Measurements from ENCODE around the gene FAM120C. TPM values are rescaled to one million over a fixed set of nuclear protein-coding genes. Genes with fewer than 3 reads are reported as not detected.
A peak's percentile ranks its signal among the peaks of the same experiment; 100 is the strongest.

FAM120C gene
- total RNA-seq, 8 experiments from 2014 or later, result 2.5 to 10.4 (median 4.5) TPM

DNA sequence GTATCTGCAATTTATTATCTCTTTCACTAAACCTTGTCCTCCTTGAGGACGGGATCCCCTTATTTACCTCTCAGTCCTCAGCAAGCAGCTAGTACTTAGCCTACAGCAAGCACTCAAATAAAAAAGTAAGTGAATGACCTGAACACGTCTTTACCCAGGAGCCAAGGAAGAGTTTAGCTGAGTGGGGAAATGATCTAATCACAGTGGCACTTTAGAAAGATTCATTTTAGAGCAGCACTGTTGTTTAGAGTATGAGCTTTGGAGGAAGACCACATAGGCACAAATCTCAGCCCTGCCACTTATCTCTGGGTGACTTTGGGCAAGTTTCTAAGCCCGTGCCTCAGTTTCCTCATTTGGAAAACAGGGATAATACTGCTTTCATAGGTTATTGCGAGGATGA is 2.7 kb downstream of the FAM120C start:
- 0 to 100% (median 43%) methylated on average over 1 to 3 of the region's 4 CpGs; no CpG with 5 or more reads in 5 of the 10 experiments for WGBS, 10 experiments
- no peak for ATAC-seq (replicated peaks in 6 of 8)
- peak overlapping the region in 2 of 5 donors; percentile 51 to 59 for H3K4me3 ChIP-seq
- H3K4me1 ChIP-seq (replicated peaks in 1 of 2), result peaks cover 0 to 23% of the 10 kb centered on the region in 2 donors
- in situ Hi-C loops (cut with MboI; ENCODE audit: low pct_unique_long_range_greater_than_20kb in 2 of 9, low sequenced_read_pairs in 9 of 9, unreplicated experiment in 9 of 9), result loop anchor here in 1 of 9 experiments (25.0 kb wide), 1 partner anchor 107 kb away; no protein-coding TSS in a partner anchor
- no peak overlapping the region for H3K27ac ChIP-seq

DNA sequence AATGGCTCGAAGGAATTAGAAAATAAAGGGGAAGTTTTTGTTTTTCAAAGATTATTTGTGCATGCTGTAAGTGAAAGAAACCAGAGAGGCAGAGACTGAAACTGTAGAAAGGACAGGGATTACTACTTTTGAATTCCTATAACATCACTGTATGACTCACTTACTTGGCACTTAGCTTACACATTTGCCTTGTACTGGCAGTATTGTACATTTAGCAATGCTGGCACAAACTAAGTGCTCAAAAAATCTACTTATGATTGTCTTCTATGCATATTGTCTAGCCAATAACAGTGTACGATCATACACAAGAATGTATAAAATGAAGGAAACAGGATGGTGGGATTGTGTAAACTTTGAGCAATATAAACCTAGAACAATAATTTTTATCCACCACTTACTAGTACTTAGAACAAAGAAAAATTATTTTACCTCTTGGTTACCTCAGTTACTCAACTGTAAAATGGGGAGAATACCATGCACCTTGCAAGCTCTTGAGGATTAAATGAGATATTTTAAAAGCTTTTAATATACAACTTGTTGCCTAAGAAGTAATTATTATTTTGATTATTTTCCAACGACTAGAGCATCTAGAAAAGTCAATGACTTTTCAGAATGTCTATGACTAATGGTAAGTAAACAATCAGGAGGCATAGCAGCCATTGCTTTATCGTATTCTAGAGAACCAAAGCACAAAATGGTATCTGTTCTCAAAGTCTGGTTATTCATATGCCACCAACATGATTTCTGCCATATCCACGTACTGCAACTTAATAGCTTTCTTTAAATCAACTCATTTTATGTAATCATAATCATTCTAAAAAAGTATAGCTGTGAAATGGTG is 4.7 kb downstream of the FAM120C start:
- Histone ChIP-seq H3K27ac (no peak overlapping the region), H3K4me3 (no peak overlapping the region), H3K4me1 (replicated peaks in 1 of 2) (peaks cover 0 to 23% of the 10 kb centered on the region in 2 donors)
- ATAC-seq (replicated peaks in 6 of 8), result peak in 2 of 8 experiments; percentile 9 to 12
- in situ Hi-C loops (cut with MboI; ENCODE audit: low pct_unique_long_range_greater_than_20kb in 2 of 9, low sequenced_read_pairs in 9 of 9, unreplicated experiment in 9 of 9), result loop anchor here in 1 of 9 experiments (25.0 kb wide), 1 partner anchor 109 kb away; no protein-coding TSS in a partner anchor
- WGBS, 10 experiments, result 26 to 100% (median 59%) methylated on average over 1 to 5 of the region's 5 CpGs; no CpG with 5 or more reads in 3 of the 10 experiments

DNA sequence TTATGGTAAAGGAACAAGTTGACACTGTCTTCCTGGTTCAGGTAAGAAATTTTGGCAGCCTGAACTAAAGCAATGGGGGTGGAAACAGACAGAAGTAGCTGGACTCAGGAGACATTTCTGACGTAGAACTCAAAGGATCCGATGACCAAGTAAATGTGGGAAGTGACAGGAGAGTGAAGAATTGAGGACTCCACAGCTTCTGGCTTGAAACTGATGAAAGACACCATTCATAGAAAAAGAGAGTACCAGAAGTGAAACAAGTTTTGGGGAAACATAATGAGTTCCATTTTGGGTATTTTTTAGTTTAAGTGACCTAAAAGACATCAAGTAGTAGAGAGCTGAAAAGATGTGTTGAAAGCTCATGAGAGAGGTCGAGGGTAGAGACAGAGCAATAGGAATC is 5.7 kb downstream of the FAM120C start:
- H3K4me1 ChIP-seq (replicated peaks in 1 of 2), result peaks cover 0 to 23% of the 10 kb centered on the region in 2 donors
- 27 to 100% (median 100%) methylated on average over 1 to 3 of the region's 3 CpGs; no CpG with 5 or more reads in 3 of the 10 experiments for WGBS, 10 experiments
- H3K4me3 ChIP-seq, result no peak overlapping the region
- no peak for ATAC-seq (replicated peaks in 6 of 8)
- H3K27ac ChIP-seq, result no peak overlapping the region
- in situ Hi-C loops (cut with MboI; ENCODE audit: low pct_unique_long_range_greater_than_20kb in 2 of 9, low sequenced_read_pairs in 9 of 9, unreplicated experiment in 9 of 9), result loop anchor here in 1 of 9 experiments (25.0 kb wide), 1 partner anchor 110 kb away; no protein-coding TSS in a partner anchor

DNA sequence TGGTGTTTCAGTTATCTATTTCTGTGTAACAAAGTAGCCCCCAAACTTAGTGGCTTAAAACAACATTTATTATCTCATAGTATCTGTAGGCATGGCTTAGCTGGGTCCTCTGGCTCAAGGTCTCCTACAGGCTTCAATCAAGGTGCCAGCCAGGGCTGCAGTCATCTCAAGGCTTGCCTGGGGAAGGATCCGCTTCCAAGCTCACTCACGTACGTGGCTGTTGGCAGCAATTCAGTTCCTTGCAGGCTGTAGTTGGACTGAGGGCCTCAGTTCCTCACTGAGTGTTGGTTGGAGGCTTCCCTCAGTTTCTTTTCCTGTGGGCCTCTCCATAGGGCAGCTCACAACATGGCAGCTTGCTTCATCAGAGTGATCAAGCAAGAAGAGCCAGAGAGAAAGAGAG is 9.3 kb downstream of the FAM120C start:
- H3K4me1 ChIP-seq (replicated peaks in 1 of 2), result no peaks in the 10 kb centered on the region
- WGBS, 10 experiments, result 78 to 80% methylated on average over 1 to 3 of the region's 3 CpGs; no CpG with 5 or more reads in 8 of the 10 experiments
- H3K27ac ChIP-seq, result no peak overlapping the region
- no peak overlapping the region for H3K4me3 ChIP-seq
- in situ Hi-C loops (cut with MboI; ENCODE audit: low pct_unique_long_range_greater_than_20kb in 2 of 9, low sequenced_read_pairs in 9 of 9, unreplicated experiment in 9 of 9), result no loop called here
- ATAC-seq (replicated peaks in 6 of 8), result no peak

DNA sequence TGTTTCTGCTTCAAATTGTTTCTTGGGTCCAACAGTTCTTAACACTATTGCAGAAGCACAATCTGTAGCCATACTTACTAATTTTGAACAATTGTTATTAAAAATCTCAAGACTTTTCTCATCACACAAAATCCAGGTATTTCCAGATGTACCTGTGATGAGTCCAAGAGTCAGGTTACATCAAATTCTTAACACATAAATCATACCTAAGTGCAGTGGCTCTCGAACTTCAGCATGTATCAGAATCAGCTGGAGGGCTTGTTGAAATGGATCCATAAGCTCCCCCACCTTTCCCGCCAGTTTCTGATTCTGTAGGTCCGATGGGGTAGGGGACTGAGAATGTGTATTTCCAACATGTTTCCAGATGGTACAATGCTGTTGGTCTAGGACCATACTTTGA is 10.6 kb downstream of the FAM120C start:
- in situ Hi-C loops (cut with MboI; ENCODE audit: low pct_unique_long_range_greater_than_20kb in 2 of 9, low sequenced_read_pairs in 9 of 9, unreplicated experiment in 9 of 9), result no loop called here
- no peak for ATAC-seq (replicated peaks in 6 of 8)
- no peaks in the 10 kb centered on the region for H3K4me1 ChIP-seq (replicated peaks in 1 of 2)
- no peak overlapping the region for H3K27ac ChIP-seq
- H3K4me3 ChIP-seq, result no peak overlapping the region
- WGBS, 10 experiments, result 57 to 100% methylated on average over 1 to 2 of the region's 3 CpGs; no CpG with 5 or more reads in 8 of the 10 experiments

DNA sequence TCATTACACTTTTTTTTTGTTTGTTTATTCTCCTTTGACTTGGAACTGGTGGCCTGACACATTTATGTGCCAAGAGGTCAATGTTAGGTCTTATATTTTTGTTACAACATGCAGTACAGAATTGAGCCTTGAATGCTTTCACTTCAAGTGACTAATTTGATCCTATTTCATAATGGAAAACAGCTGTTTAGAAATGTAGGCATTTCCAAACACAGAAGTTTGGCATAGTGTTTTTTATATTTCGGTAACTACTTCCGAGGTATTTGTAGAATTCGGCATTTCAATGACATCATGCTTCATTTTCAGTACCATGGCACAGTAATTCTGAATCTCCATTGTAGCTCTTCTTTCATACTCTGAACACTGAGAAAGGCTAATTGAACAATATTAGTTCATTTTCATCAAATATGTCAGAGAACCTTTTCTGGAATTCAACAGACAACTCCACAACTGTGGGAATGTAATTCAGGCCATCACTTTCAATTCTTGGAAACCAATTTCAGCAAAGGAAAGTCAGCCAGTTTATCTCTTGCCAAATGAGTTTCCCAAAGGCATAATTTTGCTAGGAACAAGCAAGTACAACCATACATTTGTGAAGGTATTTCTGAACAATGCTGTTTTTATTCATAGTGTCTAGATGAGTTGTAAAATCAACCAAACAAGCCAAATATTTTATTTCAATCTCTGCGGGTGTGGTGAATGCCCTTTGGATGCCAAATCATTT is 11.4 kb downstream of the FAM120C start:
- ATAC-seq (replicated peaks in 6 of 8), result peak in 2 of 8 experiments; percentile 28 to 66

DNA sequence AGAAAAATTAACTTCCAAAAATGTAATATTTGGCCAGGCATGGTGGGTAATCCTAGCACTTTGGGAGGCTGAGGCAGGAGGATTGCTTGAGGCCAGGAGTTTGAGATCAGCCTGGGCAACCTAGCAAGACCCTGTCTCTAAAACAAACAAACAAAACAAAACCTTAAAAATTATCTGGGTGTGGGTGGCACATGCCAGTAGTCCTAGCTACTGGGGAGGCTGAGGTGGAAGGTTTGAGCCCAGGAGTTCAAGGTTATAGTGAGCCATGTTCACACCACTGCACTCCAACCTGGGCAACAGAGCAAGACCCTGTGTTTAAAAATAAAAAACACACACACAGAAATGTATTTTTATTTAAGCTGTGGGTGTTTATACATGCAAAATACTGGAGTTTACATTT is 12.0 kb downstream of the FAM120C start:
- Histone ChIP-seq H3K4me1 (replicated peaks in 1 of 2) (no peaks in the 10 kb centered on the region), H3K4me3 (no peak overlapping the region), H3K27ac (no peak overlapping the region)
- ATAC-seq (replicated peaks in 6 of 8), result no peak
- in situ Hi-C loops (cut with MboI; ENCODE audit: low pct_unique_long_range_greater_than_20kb in 2 of 9, low sequenced_read_pairs in 9 of 9, unreplicated experiment in 9 of 9), result no loop called here

More for the DNA sequence above, 11.4 kb downstream of the FAM120C start:
- Histone ChIP-seq H3K4me3 (no peak overlapping the region), H3K4me1 (replicated peaks in 1 of 2) (no peaks in the 10 kb centered on the region), H3K27ac (no peak overlapping the region)
- WGBS, 10 experiments, result 8 to 100% (median 79%) methylated on average over 1 to 4 of the region's 4 CpGs; no CpG with 5 or more reads in 4 of the 10 experiments
- in situ Hi-C loops (cut with MboI; ENCODE audit: low pct_unique_long_range_greater_than_20kb in 2 of 9, low sequenced_read_pairs in 9 of 9, unreplicated experiment in 9 of 9), result no loop called here

DNA sequence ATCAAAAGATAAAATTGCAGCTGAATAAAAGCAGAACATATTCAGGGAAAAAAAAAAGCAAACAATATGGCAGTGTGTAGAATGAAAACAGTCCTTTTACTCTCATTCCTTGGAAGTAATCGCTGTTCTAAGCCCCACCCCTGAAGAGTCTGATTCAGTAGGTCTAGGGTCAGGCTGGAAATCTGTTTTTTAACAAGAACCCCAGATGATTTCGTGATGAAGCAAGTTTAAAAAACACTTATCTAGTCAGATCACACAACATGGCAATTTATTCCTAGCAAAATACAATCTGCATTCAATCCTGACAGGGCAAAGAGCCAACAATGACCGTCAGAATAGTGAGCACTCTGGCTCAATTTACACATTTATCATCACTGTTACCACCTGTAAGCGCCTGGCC is 16.1 kb downstream of the FAM120C start:
- ATAC-seq (replicated peaks in 6 of 8), result peak in 1 of 8 experiments; percentile 29
- 0 to 100% (median 60%) methylated on average over 1 to 2 of the region's 4 CpGs; no CpG with 5 or more reads in 3 of the 10 experiments for WGBS, 10 experiments
- Histone ChIP-seq H3K4me1 (replicated peaks in 1 of 2) (no peaks in the 10 kb centered on the region), H3K27ac (no peak overlapping the region), H3K4me3 (no peak overlapping the region)
- in situ Hi-C loops (cut with MboI; ENCODE audit: low pct_unique_long_range_greater_than_20kb in 2 of 9, low sequenced_read_pairs in 9 of 9, unreplicated experiment in 9 of 9), result no loop called here

DNA sequence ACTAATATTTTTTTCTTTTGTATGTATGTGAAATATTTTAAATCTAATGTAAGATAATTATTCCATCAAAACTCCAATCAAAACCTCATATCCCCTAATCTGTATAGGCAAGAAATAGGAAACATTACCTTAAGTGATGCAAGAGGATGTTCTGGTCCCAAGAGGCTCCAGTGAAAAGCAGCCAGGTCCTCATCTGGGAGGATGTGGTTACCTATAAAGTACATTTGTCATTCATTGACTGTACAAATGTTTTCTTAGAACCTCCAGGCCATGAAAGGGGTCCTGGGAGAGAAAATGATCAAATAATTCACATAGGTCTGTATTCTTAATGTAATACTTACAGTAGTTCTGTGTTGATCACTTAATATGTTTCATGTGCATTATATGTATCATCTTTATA is 25.5 kb downstream of the FAM120C start:
- in situ Hi-C loops (cut with MboI; ENCODE audit: low pct_unique_long_range_greater_than_20kb in 2 of 9, low sequenced_read_pairs in 9 of 9, unreplicated experiment in 9 of 9), result no loop called here
- no peak for ATAC-seq (replicated peaks in 6 of 8)
- Histone ChIP-seq H3K27ac (no peak overlapping the region), H3K4me3 (no peak overlapping the region), H3K4me1 (replicated peaks in 1 of 2) (no peaks in the 10 kb centered on the region)

DNA sequence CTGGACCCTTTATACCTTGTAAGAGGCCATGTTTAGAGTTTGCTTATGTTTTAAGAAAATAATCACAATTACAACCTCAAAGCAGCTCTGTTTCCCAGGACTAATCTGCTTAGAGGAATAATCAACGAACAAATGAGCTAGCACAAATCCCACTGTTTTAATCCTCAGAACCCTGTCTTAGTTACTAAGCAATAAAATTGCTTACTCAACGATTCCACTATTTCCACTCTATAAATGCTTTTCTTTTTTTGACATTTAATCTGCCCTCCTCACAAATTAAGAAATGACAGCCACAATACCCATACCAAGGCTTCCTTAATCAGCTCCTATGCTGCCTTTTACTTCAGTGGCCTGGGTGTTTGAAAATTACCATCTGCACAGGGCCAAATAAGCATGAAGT is 48.8 kb downstream of the FAM120C start:
- no peak overlapping the region for H3K27ac ChIP-seq
- H3K4me3 ChIP-seq, result no peak overlapping the region
- no peaks in the 10 kb centered on the region for H3K4me1 ChIP-seq (replicated peaks in 1 of 2)
- in situ Hi-C loops (cut with MboI; ENCODE audit: low pct_unique_long_range_greater_than_20kb in 2 of 9, low sequenced_read_pairs in 9 of 9, unreplicated experiment in 9 of 9), result no loop called here
- 29 to 100% (median 33%) methylated on average over 1 of the region's 2 CpGs; no CpG with 5 or more reads in 7 of the 10 experiments for WGBS, 10 experiments
- ATAC-seq (replicated peaks in 6 of 8), result no peak

DNA sequence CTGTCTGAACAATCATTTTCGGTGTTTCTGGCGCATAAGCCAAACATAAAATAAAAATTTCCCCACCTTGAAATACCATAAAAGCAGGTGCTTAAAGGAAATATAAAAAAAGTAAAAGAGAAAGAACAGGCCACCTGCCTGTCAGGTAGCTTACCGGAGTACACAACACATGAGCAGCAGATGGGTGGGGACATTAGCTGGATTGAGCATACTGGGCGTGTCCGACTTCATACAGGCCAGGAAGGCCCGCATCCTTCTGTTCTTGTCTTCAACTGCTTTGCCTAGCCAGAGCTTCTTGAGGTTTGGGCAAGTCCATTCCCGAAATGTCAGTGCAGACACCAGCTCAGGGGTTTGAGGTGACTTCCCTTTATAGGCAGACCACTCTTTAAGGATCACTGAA is 66.7 kb downstream of the FAM120C start:
- no peak for ATAC-seq (replicated peaks in 6 of 8)
- Histone ChIP-seq H3K27ac (no peak overlapping the region), H3K4me3 (no peak overlapping the region), H3K4me1 (replicated peaks in 1 of 2) (no peaks in the 10 kb centered on the region)
- in situ Hi-C loops (cut with MboI; ENCODE audit: low pct_unique_long_range_greater_than_20kb in 2 of 9, low sequenced_read_pairs in 9 of 9, unreplicated experiment in 9 of 9), result no loop called here
- WGBS, 10 experiments, result 57 to 100% (median 100%) methylated on average over 1 to 6 of the region's 7 CpGs; no CpG with 5 or more reads in 3 of the 10 experiments

DNA sequence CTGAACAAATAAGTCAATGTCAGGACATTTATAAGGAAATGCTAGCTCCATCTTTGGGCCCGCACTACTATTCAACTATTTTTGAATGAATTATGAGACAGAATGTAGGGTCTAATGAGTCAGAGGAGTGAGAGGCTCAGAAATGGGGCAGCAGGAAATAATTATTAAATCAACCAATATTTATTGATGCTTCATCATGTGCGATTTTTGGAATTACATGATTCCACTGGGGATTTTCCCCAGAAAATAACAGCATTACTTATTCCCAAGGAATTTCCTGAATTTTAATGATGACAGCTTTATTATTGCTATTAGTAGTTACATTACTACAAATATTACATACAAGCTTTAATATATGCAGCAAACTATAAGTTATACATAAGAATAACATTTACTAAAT is 89.5 kb downstream of the FAM120C start:
- in situ Hi-C loops (cut with MboI; ENCODE audit: low pct_unique_long_range_greater_than_20kb in 2 of 9, low sequenced_read_pairs in 9 of 9, unreplicated experiment in 9 of 9), result no loop called here
- Histone ChIP-seq H3K4me3 (no peak overlapping the region), H3K4me1 (replicated peaks in 1 of 2) (no peaks in the 10 kb centered on the region), H3K27ac (no peak overlapping the region)
- WGBS, 10 experiments, result 14 to 100% (median 80%) methylated on average over 1 to 2 of the region's 2 CpGs; no CpG with 5 or more reads in 5 of the 10 experiments
- ATAC-seq (replicated peaks in 6 of 8), result no peak

DNA sequence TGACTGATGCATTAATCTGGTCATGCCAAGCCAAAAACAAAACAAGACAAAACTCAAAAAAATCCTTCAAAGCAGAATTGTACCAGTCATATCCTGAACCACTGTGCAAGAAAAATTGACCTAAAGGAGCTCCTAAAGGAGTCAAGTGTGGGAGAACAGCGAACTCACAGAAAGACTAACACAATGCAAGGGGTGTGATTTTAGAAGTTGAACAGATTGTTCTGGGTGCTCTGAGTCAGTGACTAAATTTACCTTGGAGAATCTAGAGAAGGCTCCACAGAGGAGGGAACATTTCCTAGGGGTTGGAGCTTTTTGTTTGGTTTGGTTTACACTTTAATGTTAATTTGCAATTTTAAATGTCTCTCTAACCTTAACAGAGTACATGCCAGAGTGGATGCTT is 89.9 kb downstream of the FAM120C start:
- WGBS, 10 experiments, result 50 to 100% (median 75%) methylated on average over 1 of the region's 1 CpG; no CpG with 5 or more reads in 6 of the 10 experiments
- in situ Hi-C loops (cut with MboI; ENCODE audit: low pct_unique_long_range_greater_than_20kb in 2 of 9, low sequenced_read_pairs in 9 of 9, unreplicated experiment in 9 of 9), result no loop called here
- Histone ChIP-seq H3K4me3 (no peak overlapping the region), H3K4me1 (replicated peaks in 1 of 2) (no peaks in the 10 kb centered on the region), H3K27ac (no peak overlapping the region)
- ATAC-seq (replicated peaks in 6 of 8), result no peak
